IMR-90 (cell line): Measurements from ENCODE around the gene IL22RA2. TPM values are rescaled to one million over a fixed set of nuclear protein-coding genes. Genes with fewer than 3 reads are reported as not detected.

Experiments
- ATAC-seq: fragments of 200-7000 bp; cut with Tn5 transposase; 2 replicates; pipeline ENCODE4 v1.9.1; 2020; ENCODE audit warnings: low read depth, mild to moderate bottlenecking, moderate library complexity
- BruUV-seq: library from RNA; stranded (reverse); fragments of 400-500 nt; replicated peaks from 2 replicates; lab custom pipeline; 2021; lab: Mats Ljungman, UMichigan
- CTCF ChIA-PET: fragments of 300-600 bp; formaldehyde crosslinking; extraction: SDS; loops from one replicate; lab custom pipeline; 2021; ENCODE audit warnings: antibody characterized with exemption; lab: Yijun Ruan, JAX
- POLR2A ChIA-PET: fragments of 300-600 bp; sonication (Branson Sonifier 250); formaldehyde crosslinking; loops from one replicate; lab custom pipeline; 2022; ENCODE audit warnings: antibody characterized with exemption; ENCODE audit not compliant: unreplicated experiment; lab: Charles Lee
- DNase-seq: peaks from one replicate; pipeline ENCODE4 v3.0.0; 2013
- H2AFZ ChIP-seq: replicated peaks from 2 replicates; pipeline ENCODE3; 2013; ENCODE audit warnings: low read length, mild to moderate bottlenecking; ENCODE audit not compliant: poor library complexity
- H2AK5ac ChIP-seq: 2 replicates; pipeline ENCODE4 v1.6.1; 2013; ENCODE audit warnings: low read depth, low read length, inconsistent platforms
- H2AK9ac ChIP-seq: replicated peaks from 2 replicates; pipeline ENCODE3; 2013; ENCODE audit warnings: mild to moderate bottlenecking, low read depth, low read length, moderate library complexity; ENCODE audit not compliant: poor library complexity
- H2BK120ac ChIP-seq: 2 replicates; pipeline ENCODE4 v1.6.1; 2013; ENCODE audit warnings: low read depth, low read length, inconsistent platforms
- H2BK15ac ChIP-seq: 3 replicates; pipeline ENCODE4 v1.6.1; 2013; ENCODE audit warnings: low read depth, low read length, inconsistent platforms
- H2BK20ac ChIP-seq: 2 replicates; pipeline ENCODE4 v1.6.1; 2013; ENCODE audit warnings: low read depth, mild to moderate bottlenecking, inconsistent platforms, low read length, moderate library complexity
- H2BK5ac ChIP-seq: 2 replicates; pipeline ENCODE4 v1.6.1; 2013; ENCODE audit warnings: mild to moderate bottlenecking, low read depth, low read length, inconsistent platforms; ENCODE audit not compliant: poor library complexity, severe bottlenecking
- H3K14ac ChIP-seq: replicated peaks from 2 replicates; pipeline ENCODE4 v1.6.1; 2013; ENCODE audit warnings: low read depth, low read length, inconsistent platforms
- H3K18ac ChIP-seq: 2 replicates; pipeline ENCODE4 v1.6.1; 2013; ENCODE audit warnings: low read depth, low read length, control low read depth
- H3K23ac ChIP-seq: 2 replicates; pipeline ENCODE4 v1.6.1; 2013; ENCODE audit warnings: low read depth, low read length, inconsistent platforms
- H3K27ac ChIP-seq: 2 replicates; pipeline ENCODE4 v1.5.1; 2013; ENCODE audit warnings: mild to moderate bottlenecking, control low read depth, low read length; ENCODE audit not compliant: insufficient read depth
- H3K27me3 ChIP-seq: 2 replicates; pipeline ENCODE4 v1.6.1; 2013; ENCODE audit warnings: low read length; ENCODE audit not compliant: control insufficient read depth, insufficient read depth
- H3K36me3 ChIP-seq: 2 replicates; pipeline ENCODE4 v1.6.1; 2013; ENCODE audit warnings: low read length, mixed read lengths; ENCODE audit not compliant: control insufficient read depth, insufficient read depth
- H3K4ac ChIP-seq: 2 replicates; pipeline ENCODE4 v1.6.1; 2013; ENCODE audit warnings: low read depth, low read length, inconsistent platforms
- H3K4me1 ChIP-seq: 2 replicates; pipeline ENCODE4 v1.6.1; 2013; ENCODE audit warnings: low read length, mixed read lengths; ENCODE audit not compliant: control insufficient read depth, insufficient read depth
- H3K4me2 ChIP-seq: 2 replicates; pipeline ENCODE4 v1.6.1; 2013; ENCODE audit warnings: low read depth, mild to moderate bottlenecking, control low read depth, low read length, moderate library complexity
- H3K4me3 ChIP-seq: 2 replicates; pipeline ENCODE4 v1.5.1; 2013; ENCODE audit warnings: low read depth, mild to moderate bottlenecking, control low read depth, low read length, moderate library complexity; ENCODE audit not compliant: insufficient read depth
- H3K56ac ChIP-seq: 2 replicates; pipeline ENCODE4 v1.6.1; 2013; ENCODE audit warnings: low read length, inconsistent platforms; ENCODE audit not compliant: insufficient read depth; ENCODE audit errors: extremely low read depth
- H3K79me1 ChIP-seq, 2 experiments: 2 replicates each; pipeline ENCODE4 v1.6.1; 2013; ENCODE audit warnings: low read length in 2 of 2, inconsistent platforms in 1 of 2, low read depth in 1 of 2
- H3K9ac ChIP-seq: 2 replicates; pipeline ENCODE4 v1.6.1; 2013; ENCODE audit warnings: low read depth, low read length, control low read depth
- H3K9me1 ChIP-seq: 2 replicates; pipeline ENCODE4 v1.6.1; 2013; ENCODE audit warnings: low read length, inconsistent platforms; ENCODE audit not compliant: insufficient read depth
- H3K9me3 ChIP-seq: 2 replicates; pipeline ENCODE4 v1.6.1; 2013; ENCODE audit warnings: low read length; ENCODE audit not compliant: control insufficient read depth, insufficient read depth
- H4K20me1 ChIP-seq: 2 replicates; pipeline ENCODE4 v1.6.1; 2013; ENCODE audit warnings: low read length, inconsistent platforms; ENCODE audit not compliant: insufficient read depth
- H4K5ac ChIP-seq: 2 replicates; pipeline ENCODE4 v1.6.1; 2013; ENCODE audit warnings: mild to moderate bottlenecking, low read depth, low read length, control low read depth
- H4K8ac ChIP-seq, 2 experiments: 2 replicates each; pipeline ENCODE4 v1.6.1; 2013; ENCODE audit warnings: low read depth in 2 of 2, low read length in 2 of 2, control low read depth in 1 of 2, inconsistent platforms in 1 of 2
- H4K91ac ChIP-seq: 2 replicates; pipeline ENCODE4 v1.6.1; 2013; ENCODE audit warnings: low read depth, low read length, inconsistent platforms; ENCODE audit not compliant: insufficient read depth
- BHLHE40 ChIP-seq: fragments of 150-350 bp; IDR thresholded peaks from 2 replicates; pipeline ENCODE4 v1.6.1; 2016; ENCODE audit warnings: mild to moderate bottlenecking, low read depth, low read length
- CEBPB ChIP-seq: IDR thresholded peaks from 2 replicates; pipeline ENCODE4 v1.6.1; 2012; ENCODE audit warnings: low read depth, low read length, improper control_type of control experiment
- WGBS, 2 experiments: methylation state at CpG; one replicate each; pipeline versions ENCODE4 v1.1.5 to v1.1.7; 2013; ENCODE audit warnings: missing lambda C conversion rate in 2 of 2; ENCODE audit not compliant: insufficient read length in 1 of 2; ENCODE audit errors: extremely low coverage in 2 of 2; 5-methylcytosine and 5-hydroxymethylcytosine counted together
- dilution Hi-C: fragments of 300-500 bp; cut with HindIII; formaldehyde crosslinking; loops from one replicate; pipeline ENCODE4 v1.14.3; 2018; ENCODE audit warnings: low sequenced_read_pairs; ENCODE audit not compliant: unreplicated experiment
- in situ Hi-C: fragments of 300-500 bp; cut with MboI; formaldehyde crosslinking; loops from 3 replicates; pipeline ENCODE4 v1.14.3; 2019; ENCODE audit warnings: low sequenced_read_pairs, inconsistent platforms, mixed read lengths
- intact Hi-C: fragments of 100-400 bp; cut with micrococcal nuclease; formaldehyde crosslinking; loops from 2 replicates; pipeline ENCODE4 v1.10.0; 2022
- polyA plus RNA-seq, 3 experiments: library from polyadenylated mRNA; depleted of rRNA; stranded (reverse); fragments of >200 nt; gene quantifications; 2 replicates each; pipeline ENCODE4 v1.2.3, GENCODE V29; 2012; ENCODE audit warnings: low replicate concordance in 1 of 3
- total RNA-seq: library from RNA; depleted of rRNA; stranded (reverse); fragments of >200 nt; gene quantifications from 2 replicates; pipeline ENCODE4 v1.2.3, GENCODE V29; 2012

IL22RA2 gene
- total and polyA plus RNA-seq, 2 of the 4 experiments (the other 2 are of a cell fraction), result not detected

DNA sequence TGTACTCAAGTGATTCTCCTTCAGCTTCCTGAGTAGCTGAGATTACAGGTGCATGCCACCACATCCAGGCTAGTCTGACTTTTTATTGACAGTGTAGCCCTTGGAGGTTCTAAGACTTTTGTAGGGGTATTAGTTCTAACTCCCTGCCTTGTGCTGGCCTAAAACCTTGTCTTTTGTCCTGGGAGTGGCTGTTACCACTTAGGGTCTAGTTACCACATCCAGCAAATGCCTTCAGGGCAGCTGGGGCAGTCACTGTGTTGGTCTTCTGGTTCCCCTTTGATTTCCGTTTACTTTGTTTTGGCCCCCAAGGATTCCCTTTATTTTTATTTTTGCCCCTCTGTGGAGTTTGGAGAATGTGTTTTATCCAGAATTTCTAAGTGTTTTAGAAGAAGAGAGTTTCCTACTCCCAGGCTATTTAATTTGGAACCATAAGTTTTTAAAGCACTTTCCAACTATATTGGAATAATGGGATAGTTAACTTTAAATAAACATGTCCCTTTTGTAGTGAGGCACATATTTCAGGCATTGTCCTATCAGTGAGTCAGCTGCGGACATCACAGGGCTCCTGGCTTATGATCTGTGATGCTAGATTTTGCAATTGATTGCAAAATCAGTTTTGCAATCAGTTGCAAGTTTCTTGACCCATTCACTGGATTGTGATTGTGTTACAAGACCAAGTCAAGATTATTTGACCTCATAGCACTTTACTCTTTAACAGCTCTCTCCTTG, 25.0 kb downstream of the IL22RA2 start:
- H3K14ac ChIP-seq, result no peak overlapping the region
- no peaks in the 10 kb centered on the region for H3K4me1 ChIP-seq
- intact Hi-C loops, result no loop called here
- no CpG with 5 or more reads among the region's 2 CpGs for WGBS, 2 experiments
- no peaks in the 10 kb centered on the region; the same call in 1 of the 2 replicates for H3K27me3 ChIP-seq
- no peak overlapping the region for H2AFZ ChIP-seq
- H3K79me1 ChIP-seq, result no peaks in the 10 kb centered on the region
- no peak overlapping the region for H2AK9ac ChIP-seq
- H3K4me3 ChIP-seq, result no peak overlapping the region
- no peak overlapping the region for H2BK20ac ChIP-seq
- TF ChIP-seq CEBPB (0 out of 2 replicates have a peak, but pooled peaks have one; percentile 19), BHLHE40 (no peak)
- H2BK120ac ChIP-seq, result no peak overlapping the region
- no peak overlapping the region for H3K9ac ChIP-seq
- dilution Hi-C loops, result no loop called here
- ChIA-PET POLR2A (no interaction called here), CTCF (no interaction called here)
- H3K36me3 ChIP-seq, result no peaks in the 10 kb centered on the region
- no peak overlapping the region for H3K27ac ChIP-seq
- H2BK5ac ChIP-seq, result no peak overlapping the region
- no peak overlapping the region for H3K18ac ChIP-seq
- no peak overlapping the region for H4K8ac ChIP-seq
- DNase-seq (peak; percentile 17), ATAC-seq (no peak)
- H4K20me1 ChIP-seq, result no peaks in the 10 kb centered on the region
- H2BK15ac ChIP-seq, result no peak overlapping the region
- no peak overlapping the region for H4K91ac ChIP-seq
- no TSS peak for BruUV-seq
- no peak overlapping the region for H3K56ac ChIP-seq
- no peaks in the 10 kb centered on the region for H3K9me1 ChIP-seq
- H2AK5ac ChIP-seq, result no peak overlapping the region
- no peak overlapping the region for H3K4ac ChIP-seq
- H3K23ac ChIP-seq, result no peak overlapping the region
- in situ Hi-C loops, result no loop called here
- no peak overlapping the region for H3K4me2 ChIP-seq
- no peaks in the 10 kb centered on the region for H3K9me3 ChIP-seq
- no peak overlapping the region for H4K5ac ChIP-seq
